Right lobe of liver (tissue), 4 donors: ENCODE results near the gene LINC00237.

ENCODE experiments used
- POLR2A ChIP-seq: fragments of 450-650 bp; IDR thresholded peaks from one replicate; pipeline ENCODE4 v1.6.1; 2017; ENCODE audit warnings: antibody characterized with exemption, mild to moderate bottlenecking
- TF ChIP-seq, protein P1 (sequence below), 4 donors: fragments of 200-600 bp in 3 of 4; fragments of 450-650 bp in 1 of 4; IDR thresholded peaks; one replicate each; pipeline versions ENCODE4 v1.5.1 to v1.8.0; 2016 to 2022; ENCODE audit warnings: antibody characterized with exemption in 4 of 4, mild to moderate bottlenecking in 2 of 4
- donor health status: DM: no; HTN: no; CAD: no.
- donor health status: DM: no; HTN: no; CAD: no.
- donor health status: DM: no; HTN: yes; CAD: no.

DNA sequence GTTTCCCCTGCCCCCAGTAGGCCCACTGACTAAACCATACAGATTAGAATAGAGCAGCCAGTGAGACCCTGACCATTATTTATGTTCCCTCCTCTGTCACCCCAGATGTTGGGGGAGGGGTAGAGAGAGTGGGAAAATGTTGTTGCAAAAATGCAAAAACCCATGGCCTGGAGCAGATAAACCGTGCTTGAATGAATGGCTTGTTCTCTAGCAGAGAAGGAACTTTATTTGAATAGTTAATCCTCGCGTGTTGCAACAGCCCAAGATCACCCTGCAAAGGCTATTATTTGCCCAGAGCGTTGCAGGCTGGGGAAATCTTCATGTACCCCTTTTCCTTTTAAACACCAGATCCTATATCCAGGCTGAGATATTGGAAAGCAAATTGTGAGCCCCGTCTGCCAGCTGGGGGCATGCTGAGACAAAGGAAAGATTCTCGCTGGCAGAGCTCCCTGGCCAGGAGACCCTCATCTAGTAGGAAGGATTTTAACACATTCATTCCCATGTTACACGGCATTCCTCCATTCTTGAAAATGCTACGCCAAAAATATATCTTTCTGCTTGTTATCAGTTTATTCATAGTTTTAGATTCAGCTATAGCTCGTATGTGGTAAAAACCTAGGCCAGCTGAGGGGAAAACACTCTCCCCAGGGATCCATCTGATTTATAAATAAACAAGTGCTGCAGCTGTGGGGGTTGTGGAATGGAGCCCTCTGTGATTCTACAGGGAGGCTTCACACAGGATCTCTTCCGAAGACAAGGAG is 53.0 kb downstream of the LINC00237 start:
- TF ChIP-seq, protein P1, sequence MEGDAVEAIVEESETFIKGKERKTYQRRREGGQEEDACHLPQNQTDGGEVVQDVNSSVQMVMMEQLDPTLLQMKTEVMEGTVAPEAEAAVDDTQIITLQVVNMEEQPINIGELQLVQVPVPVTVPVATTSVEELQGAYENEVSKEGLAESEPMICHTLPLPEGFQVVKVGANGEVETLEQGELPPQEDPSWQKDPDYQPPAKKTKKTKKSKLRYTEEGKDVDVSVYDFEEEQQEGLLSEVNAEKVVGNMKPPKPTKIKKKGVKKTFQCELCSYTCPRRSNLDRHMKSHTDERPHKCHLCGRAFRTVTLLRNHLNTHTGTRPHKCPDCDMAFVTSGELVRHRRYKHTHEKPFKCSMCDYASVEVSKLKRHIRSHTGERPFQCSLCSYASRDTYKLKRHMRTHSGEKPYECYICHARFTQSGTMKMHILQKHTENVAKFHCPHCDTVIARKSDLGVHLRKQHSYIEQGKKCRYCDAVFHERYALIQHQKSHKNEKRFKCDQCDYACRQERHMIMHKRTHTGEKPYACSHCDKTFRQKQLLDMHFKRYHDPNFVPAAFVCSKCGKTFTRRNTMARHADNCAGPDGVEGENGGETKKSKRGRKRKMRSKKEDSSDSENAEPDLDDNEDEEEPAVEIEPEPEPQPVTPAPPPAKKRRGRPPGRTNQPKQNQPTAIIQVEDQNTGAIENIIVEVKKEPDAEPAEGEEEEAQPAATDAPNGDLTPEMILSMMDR (IDR thresholded peaks at IDR 0.05), result no peak
- TF ChIP-seq POLR2A, result no peak
